Occipital lobe (tissue), 2 donors: ENCODE measurements around the gene MIB1. TPM values are rescaled to one million over a fixed set of nuclear protein-coding genes. Genes with fewer than 3 reads are reported as not detected.

Experiments used
- small RNA-seq: library from RNA; depleted of rRNA; stranded (forward); fragments of <200 nt; gene quantifications from one replicate; pipeline ENCODE3, GENCODE V24; 2014
- total RNA-seq: library from RNA; depleted of rRNA; stranded (reverse); fragments of >200 nt; gene quantifications from one replicate; pipeline ENCODE4 v1.2.3, GENCODE V29; 2014

The MIB1 gene
- total RNA-seq, 1 donor from 2014 or later: 99.2 TPM

Small RNA genes within 50 kb of the gene (small RNA-seq; reads per million reads assigned to genes)
- gene AC103987.3: not detected
- not detected for gene RF00019
- gene RF00045: not detected
- not detected for gene RF01241
- gene RN7SL233P: not detected
- gene RNU6-1038P: not detected

Other genes with a start within 250 kb of the MIB1 start
- 42.6 TPM for gene ESCO1, start 140.1 kb upstream of the MIB1 start, total RNA-seq
- 29.0 TPM for gene SNRPD1, start 128.5 kb upstream of the MIB1 start, total RNA-seq
- 13.4 TPM for gene ABHD3, start 36.0 kb upstream of the MIB1 start, total RNA-seq